Mesendoderm (in vitro differentiated cells): Measurements from ENCODE around the gene ALDH16A1.

Experiments used
- DNase-seq: peaks from one replicate; pipeline ENCODE4 v3.0.0; 2013
- H2AK5ac ChIP-seq: 2 replicates; pipeline ENCODE4 v1.6.1; 2013; ENCODE audit warnings: low read length, inconsistent platforms
- H2BK120ac ChIP-seq: 2 replicates; pipeline ENCODE4 v1.6.1; 2013; ENCODE audit warnings: low read depth, mild to moderate bottlenecking, low read length, moderate library complexity, mixed read lengths
- H2BK15ac ChIP-seq: replicated peaks from 2 replicates; pipeline ENCODE4 v1.6.1; 2013; ENCODE audit warnings: low read depth, mild to moderate bottlenecking, moderate library complexity
- H2BK5ac ChIP-seq: 2 replicates; pipeline ENCODE4 v1.6.1; 2013; ENCODE audit warnings: low read length, inconsistent platforms
- H3K18ac ChIP-seq: 2 replicates; pipeline ENCODE4 v1.6.1; 2013; ENCODE audit warnings: mild to moderate bottlenecking, low read length, mixed read lengths
- H3K23ac ChIP-seq: one replicate; pipeline ENCODE4 v1.6.1; 2013; ENCODE audit warnings: low read length
- H3K27ac ChIP-seq: 2 replicates; pipeline ENCODE4 v1.5.1; 2013; ENCODE audit warnings: low read depth, mild to moderate bottlenecking, inconsistent platforms, low read length, moderate library complexity
- H3K27me3 ChIP-seq: 2 replicates; pipeline ENCODE4 v1.6.1; 2013; ENCODE audit warnings: low read length, control low read depth, mild to moderate bottlenecking, inconsistent platforms; ENCODE audit not compliant: insufficient read depth, poor library complexity
- H3K36me3 ChIP-seq: 2 replicates; pipeline ENCODE4 v1.6.1; 2013; ENCODE audit warnings: low read length, inconsistent platforms; ENCODE audit not compliant: control insufficient read depth, insufficient read depth
- H3K4ac ChIP-seq: one replicate; pipeline ENCODE4 v1.6.1; 2013; ENCODE audit warnings: low read depth, mild to moderate bottlenecking, low read length, moderate library complexity
- H3K4me1 ChIP-seq: 2 replicates; pipeline ENCODE4 v1.6.1; 2013; ENCODE audit warnings: low read depth, low read length, inconsistent platforms; ENCODE audit not compliant: control insufficient read depth
- H3K4me2 ChIP-seq: 2 replicates; pipeline ENCODE4 v1.6.1; 2013; ENCODE audit warnings: low read length
- H3K4me3 ChIP-seq: 2 replicates; pipeline ENCODE4 v1.5.1; 2013; ENCODE audit warnings: mild to moderate bottlenecking, low read length
- H3K56ac ChIP-seq: one replicate; pipeline ENCODE4 v1.6.1; 2013; ENCODE audit warnings: low read length
- H3K79me1 ChIP-seq: 2 replicates; pipeline ENCODE4 v1.6.1; 2013; ENCODE audit warnings: low read length, inconsistent platforms
- H3K79me2 ChIP-seq: 2 replicates; pipeline ENCODE4 v1.6.1; 2013; ENCODE audit warnings: mild to moderate bottlenecking, low read length; ENCODE audit not compliant: control insufficient read depth, insufficient read depth
- H3K9ac ChIP-seq: 2 replicates; pipeline ENCODE4 v1.6.1; 2013; ENCODE audit warnings: low read length, inconsistent platforms
- H4K5ac ChIP-seq: one replicate; pipeline ENCODE4 v1.6.1; 2013; ENCODE audit warnings: low read length
- H4K8ac ChIP-seq: one replicate; pipeline ENCODE4 v1.6.1; 2013; ENCODE audit warnings: low read depth, mild to moderate bottlenecking, control low read depth, low read length, moderate library complexity
- WGBS: extraction: QIAGEN DNeasy Blood & Tissue Kit; methylation state at CpG from one replicate; pipeline ENCODE4 v1.1.7; 2013; ENCODE audit warnings: low lambda C conversion rate, missing lambda C conversion rate; ENCODE audit not compliant: insufficient coverage; ENCODE audit errors: extremely low coverage; 5-methylcytosine and 5-hydroxymethylcytosine counted together

The ALDH16A1 gene

GRCh38 chr19:49440439-49441209, 12.4 kb upstream of the ALDH16A1 start:
- H3K4me3 ChIP-seq, result no peak overlapping the region
- H2BK15ac ChIP-seq, result no peak overlapping the region
- H4K5ac ChIP-seq, result no peak overlapping the region
- no peak overlapping the region for H2BK5ac ChIP-seq
- no peak overlapping the region for H2AK5ac ChIP-seq
- H3K79me1 ChIP-seq, result no peaks in the 10 kb centered on the region
- H2BK120ac ChIP-seq, result no peak overlapping the region
- H3K36me3 ChIP-seq, result no peaks in the 10 kb centered on the region
- H3K18ac ChIP-seq, result no peak overlapping the region
- DNase-seq, result no peak
- no peak overlapping the region for H3K9ac ChIP-seq
- H3K27ac ChIP-seq, result no peak overlapping the region
- H3K27me3 ChIP-seq, result peaks cover 36% of the 10 kb centered on the region
- H3K23ac ChIP-seq, result no peak overlapping the region
- H3K4me1 ChIP-seq, result peaks cover 2% of the 10 kb centered on the region
- H3K56ac ChIP-seq, result no peak overlapping the region
- no peak overlapping the region for H3K4me2 ChIP-seq
- H3K4ac ChIP-seq, result no peak overlapping the region
- no peaks in the 10 kb centered on the region for H3K79me2 ChIP-seq
- no peak overlapping the region for H4K8ac ChIP-seq
- no CpG with 5 or more reads among the region's 19 CpGs for WGBS

DNA sequence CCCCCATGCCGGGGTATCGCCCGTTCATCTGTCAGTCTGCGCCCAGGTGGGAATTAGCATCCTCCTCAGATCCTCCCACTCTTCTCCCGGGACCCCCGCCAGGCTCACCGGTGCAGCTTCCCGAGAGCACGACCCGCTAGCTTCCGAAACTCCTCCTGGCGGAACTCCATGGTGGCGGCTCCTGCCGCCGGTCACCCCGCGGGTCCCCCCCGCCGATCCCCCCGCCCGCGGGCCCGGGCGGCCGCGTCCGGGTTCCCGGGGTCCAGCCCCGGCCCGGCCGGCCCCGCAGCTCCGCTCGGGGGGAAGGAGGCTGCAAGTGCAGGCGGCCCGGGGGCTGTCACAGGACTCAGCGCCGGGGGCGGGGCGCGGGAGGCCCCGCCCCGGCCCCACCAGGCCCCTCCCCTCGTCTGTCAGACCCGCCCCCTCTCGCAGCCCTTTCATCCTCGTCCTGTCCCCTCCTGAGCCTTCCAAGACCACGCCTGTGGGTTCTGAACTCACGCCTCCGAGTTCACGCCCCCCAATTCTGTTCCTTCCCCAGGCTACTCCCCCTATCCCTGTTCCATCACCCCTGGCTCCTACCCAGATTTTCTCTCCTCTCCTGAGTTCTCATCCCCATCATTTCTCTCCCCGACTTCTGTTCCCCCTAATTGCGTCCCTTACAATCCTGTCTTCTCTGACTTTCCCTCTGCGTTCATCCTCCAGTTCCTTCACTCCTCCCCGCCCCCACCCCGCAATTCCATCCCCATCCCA, 11.6 kb upstream of the ALDH16A1 start, which contains the start of gene SLC17A7:
Gene SLC17A7 (minus strand): TSS at position 318 of the 750 bp plus-strand sequence. CDS start 148 bp downstream, at position 170.
- Histone ChIP-seq H2BK15ac (no peak within 1 kb of the TSS), H3K4me3 (no peak within 1 kb of the TSS), H3K18ac (no peak within 1 kb of the TSS), H3K9ac (no peak within 1 kb of the TSS), H3K27ac (no peak within 1 kb of the TSS), H3K4ac (no peak within 1 kb of the TSS), H3K79me2 (no peaks in the 10 kb centered on the region), H3K36me3 (no peaks in the 10 kb centered on the region), H3K79me1 (no peaks in the 10 kb centered on the region), H3K56ac (peak within 1 kb of the TSS; percentile 18), H4K5ac (no peak within 1 kb of the TSS), H2AK5ac (no peak within 1 kb of the TSS), H2BK120ac (no peak within 1 kb of the TSS), H4K8ac (no peak within 1 kb of the TSS), H3K4me1 (peaks cover 2% of the 10 kb centered on the region), H3K4me2 (peak within 1 kb of the TSS; percentile 35), H3K23ac (no peak within 1 kb of the TSS), H3K27me3 (peaks cover 36% of the 10 kb centered on the region), H2BK5ac (no peak within 1 kb of the TSS)
- no CpG with 5 or more reads among the region's 56 CpGs for WGBS
- peak; percentile 68 for DNase-seq

GRCh38 chr19:49441960-49442350, 11.1 kb upstream of the ALDH16A1 start:
- no peak overlapping the region for H4K8ac ChIP-seq
- no peak overlapping the region for H2BK120ac ChIP-seq
- H3K79me1 ChIP-seq, result no peaks in the 10 kb centered on the region
- no peak for DNase-seq
- no peak overlapping the region for H2AK5ac ChIP-seq
- H3K4ac ChIP-seq, result no peak overlapping the region
- H3K4me1 ChIP-seq, result peaks cover 2% of the 10 kb centered on the region
- H3K27me3 ChIP-seq, result peaks cover 34% of the 10 kb centered on the region
- no CpG with 5 or more reads among the region's 14 CpGs for WGBS
- H3K4me2 ChIP-seq, result no peak overlapping the region
- H3K56ac ChIP-seq, result no peak overlapping the region
- H3K27ac ChIP-seq, result no peak overlapping the region
- no peak overlapping the region for H3K18ac ChIP-seq
- no peak overlapping the region for H2BK15ac ChIP-seq
- no peaks in the 10 kb centered on the region for H3K79me2 ChIP-seq
- no peak overlapping the region for H3K4me3 ChIP-seq
- H3K23ac ChIP-seq, result no peak overlapping the region
- no peak overlapping the region for H4K5ac ChIP-seq
- H3K36me3 ChIP-seq, result peaks cover 3% of the 10 kb centered on the region
- no peak overlapping the region for H2BK5ac ChIP-seq
- no peak overlapping the region for H3K9ac ChIP-seq

- Histone ChIP-seq H3K4me3 (no peak overlapping the region), H3K27me3 (peaks cover 33% of the 10 kb centered on the region), H3K23ac (no peak overlapping the region), H3K79me1 (no peaks in the 10 kb centered on the region), H3K36me3 (peaks cover 3% of the 10 kb centered on the region), H3K79me2 (no peaks in the 10 kb centered on the region), H2BK15ac (no peak overlapping the region), H2BK5ac (no peak overlapping the region), H3K9ac (no peak overlapping the region), H3K18ac (no peak overlapping the region), H3K56ac (peak overlapping the region; percentile 18), H3K4ac (no peak overlapping the region), H3K4me1 (peaks cover 2% of the 10 kb centered on the region), H3K27ac (no peak overlapping the region), H2AK5ac (no peak overlapping the region), H4K5ac (no peak overlapping the region), H2BK120ac (no peak overlapping the region), H3K4me2 (peak overlapping the region; percentile 35), H4K8ac (no peak overlapping the region)
- WGBS, result no CpG with 5 or more reads among the region's 11 CpGs
- DNase-seq, result no peak
Observed at GRCh38 chr19:49442354-49442753, 10.7 kb upstream of the ALDH16A1 start.

DNA sequence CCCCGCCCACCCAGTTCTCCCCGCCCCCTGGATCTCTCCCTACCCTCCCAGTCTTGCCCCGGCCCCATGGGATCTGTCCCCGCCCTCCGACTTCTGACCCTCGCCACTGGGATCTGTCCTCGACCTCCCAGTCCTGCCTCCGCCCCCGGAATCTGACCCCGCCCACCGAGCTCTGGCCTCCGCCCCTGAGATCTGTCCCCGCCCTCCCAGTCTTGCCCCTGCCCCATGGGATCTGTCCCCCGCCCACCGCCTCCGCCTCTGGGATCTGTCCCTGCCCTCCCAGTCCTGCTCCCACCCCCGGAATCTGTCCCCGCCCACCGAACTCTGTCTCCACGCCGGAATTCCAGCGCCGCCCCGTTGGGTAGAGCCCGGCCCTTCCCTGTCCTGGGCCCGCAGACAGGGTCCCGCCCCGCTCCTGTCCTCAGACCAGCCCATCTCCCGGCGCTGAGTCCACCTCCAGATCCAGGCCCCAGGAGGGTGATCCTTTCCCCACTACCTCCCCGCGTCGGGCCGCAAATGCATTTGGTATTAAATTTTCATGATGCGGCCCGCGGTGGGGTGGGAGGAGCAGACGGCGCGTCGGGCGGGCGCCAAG, 10.2 kb upstream of the ALDH16A1 start:
- Histone ChIP-seq H3K4me1 (peaks cover 2% of the 10 kb centered on the region), H3K18ac (peak overlapping the region; percentile 24), H3K79me2 (no peaks in the 10 kb centered on the region), H3K27me3 (peaks cover 33% of the 10 kb centered on the region), H4K5ac (no peak overlapping the region), H3K9ac (peak overlapping the region; percentile 92), H3K23ac (no peak overlapping the region), H3K56ac (peak overlapping the region; percentile 98), H3K4me3 (peak overlapping the region; percentile 12), H3K79me1 (no peaks in the 10 kb centered on the region), H3K27ac (peak overlapping the region; percentile 72), H2BK120ac (no peak overlapping the region), H2AK5ac (no peak overlapping the region), H2BK15ac (no peak overlapping the region), H3K4ac (no peak overlapping the region), H3K36me3 (peaks cover 3% of the 10 kb centered on the region), H3K4me2 (peak overlapping the region; percentile 98), H2BK5ac (peak overlapping the region; percentile 59), H4K8ac (no peak overlapping the region)
- peak; percentile 98 for DNase-seq
- no CpG with 5 or more reads among the region's 43 CpGs for WGBS
